HT-29 (cell line): Measurements from ENCODE around the gene SH3BGR. TPM values are rescaled to one million over a fixed set of nuclear protein-coding genes. Genes with fewer than 3 reads are reported as not detected.
A peak's percentile ranks its signal among the peaks of the same experiment; 100 is the strongest.

Experiments used
- DNase-seq: peaks from one replicate; pipeline ENCODE4 v3.0.0-alpha.2; 2015; ENCODE audit warnings: low spot score
- total RNA-seq: library from RNA; depleted of rRNA; stranded (reverse); fragments of >200 nt; shearing (Covaris generic); gene quantifications from 2 replicates; pipeline ENCODE4 v1.2.3, GENCODE V29; 2014

SH3BGR gene
- total RNA-seq, 1 experiment from 2014 or later, result not detected

DNA sequence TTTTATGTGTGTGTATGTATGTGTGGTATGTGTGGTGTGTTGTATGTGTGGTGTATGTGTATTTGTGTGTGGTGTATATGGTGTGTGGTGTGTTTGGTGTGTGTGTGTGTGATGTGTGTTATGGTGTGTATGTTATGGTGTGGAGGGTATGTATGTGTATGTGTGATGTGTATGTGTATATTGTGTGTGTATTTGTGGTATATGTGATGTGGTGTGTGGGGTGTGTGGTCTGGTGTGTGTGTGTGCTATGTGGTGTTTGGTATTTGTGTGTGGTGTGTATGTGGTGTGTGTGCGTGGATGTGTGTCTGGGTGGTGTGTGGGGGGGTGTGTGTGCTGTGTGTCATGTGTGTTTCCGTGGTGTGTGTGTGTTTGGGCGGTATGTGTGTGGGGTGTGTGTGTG lies 59.3 kb downstream of the SH3BGR start:
- DNase-seq, result no peak

DNA sequence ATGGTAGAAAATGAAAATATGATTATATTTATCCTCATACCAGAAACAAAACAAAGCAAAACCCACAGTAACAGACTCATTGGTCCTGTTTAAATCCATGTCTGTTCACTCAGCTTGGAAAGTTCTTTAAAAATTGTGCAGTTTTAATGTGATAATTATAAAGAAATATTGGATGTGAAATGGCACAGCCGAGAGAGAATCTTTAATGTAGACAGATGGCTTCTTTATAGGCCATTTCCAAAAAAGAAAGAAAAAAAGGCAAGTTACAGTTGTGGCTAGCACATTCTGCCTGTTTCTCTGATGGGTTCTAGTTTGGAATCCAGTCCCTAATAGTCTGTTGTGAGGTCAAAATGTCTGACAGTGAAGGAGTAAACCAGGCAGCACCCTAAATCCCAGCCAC lies 62.0 kb downstream of the SH3BGR start:
- no peak for DNase-seq

DNA sequence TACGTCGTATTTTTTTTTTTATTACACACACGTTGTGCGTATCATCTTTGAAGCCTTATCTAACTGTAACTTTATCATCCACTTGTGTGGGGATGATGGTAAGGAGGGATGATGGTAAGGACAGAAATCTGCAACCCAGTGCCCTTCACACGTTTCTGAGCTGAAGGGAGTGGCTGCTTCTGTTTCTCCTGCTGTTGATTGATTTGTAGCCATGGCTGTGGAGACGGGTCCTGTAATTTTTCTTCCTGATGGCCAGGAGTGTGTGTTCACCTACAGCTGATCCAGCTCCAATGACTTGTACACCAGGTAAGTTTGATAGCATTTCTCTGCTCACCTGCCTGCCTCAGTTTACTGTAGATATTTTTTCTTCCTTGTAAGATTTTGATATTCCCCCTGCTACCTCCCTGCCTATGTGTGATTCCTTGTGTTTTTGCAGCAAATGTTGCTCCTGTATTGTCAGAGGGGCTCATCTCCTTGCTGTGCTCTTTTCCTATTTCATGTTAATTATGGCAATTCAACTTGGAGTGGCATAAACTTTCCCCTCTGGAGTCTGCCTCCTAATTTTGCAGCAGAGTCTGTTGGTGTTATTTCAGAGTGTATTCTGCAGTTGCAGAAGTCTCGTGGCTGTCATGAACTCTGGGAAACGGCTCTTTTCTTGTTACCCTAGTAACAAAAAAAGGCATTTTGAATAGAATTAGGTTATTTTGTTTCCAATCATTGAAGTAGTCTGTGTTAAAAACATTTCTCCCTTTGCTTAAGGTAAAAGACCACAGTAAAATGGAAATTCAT lies 64.1 kb downstream of the SH3BGR start:
- no peak for DNase-seq

DNA sequence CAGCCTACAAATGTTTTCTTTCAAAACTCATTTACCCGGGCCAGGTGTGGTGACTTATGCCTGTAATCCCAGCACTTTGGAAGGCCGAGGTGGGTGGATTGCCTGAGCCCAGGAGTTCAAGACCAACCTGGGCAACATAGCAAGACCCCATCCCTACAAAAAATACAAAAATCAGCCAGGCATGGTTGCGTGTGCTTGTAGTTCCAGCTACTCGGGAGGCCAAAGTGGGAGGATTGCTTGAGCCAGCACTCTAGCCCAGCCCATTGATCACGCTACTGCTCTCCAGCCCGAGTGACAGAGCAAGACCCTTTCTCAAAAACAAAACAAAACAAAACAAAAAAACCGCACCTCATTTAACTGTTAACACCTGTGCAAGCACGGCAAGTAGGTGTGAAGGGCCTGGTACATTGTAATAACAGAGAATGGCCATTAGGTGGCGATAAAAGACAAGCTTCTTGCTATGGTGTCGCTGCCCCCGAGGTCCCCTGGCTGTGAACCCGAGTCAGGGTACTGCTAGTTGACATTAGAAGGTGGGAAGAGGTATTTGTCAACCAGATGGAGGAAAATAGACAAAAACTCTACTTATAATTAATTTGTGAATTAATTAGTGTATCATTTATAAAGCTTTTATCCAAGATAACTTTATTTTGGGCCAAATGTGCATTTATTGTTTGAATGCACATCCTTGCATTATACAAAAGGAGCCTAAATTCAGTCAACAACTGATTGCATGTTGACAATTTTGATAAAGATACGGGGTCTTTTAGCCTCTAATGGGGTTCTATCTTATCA lies 66.5 kb downstream of the SH3BGR start:
- peak; percentile 72 for DNase-seq

DNA sequence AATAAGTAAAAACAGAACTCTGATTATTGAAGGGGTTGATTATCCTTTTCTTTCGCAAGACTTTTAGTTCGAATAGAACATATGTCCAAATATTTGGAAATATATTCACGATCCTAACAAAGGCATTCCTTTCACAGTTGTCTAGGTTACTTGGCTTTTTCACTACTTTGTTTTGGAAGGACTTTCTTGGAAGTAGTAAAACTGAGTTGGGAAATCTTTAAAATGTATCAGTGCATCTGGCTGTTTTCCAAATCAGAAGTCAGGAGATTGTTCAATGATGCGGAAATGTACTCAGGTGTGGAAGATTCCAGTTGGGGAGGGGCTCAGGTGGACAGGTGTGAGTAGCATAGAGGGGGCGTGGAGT lies 67.1 kb downstream of the SH3BGR start:
- no peak for DNase-seq

DNA sequence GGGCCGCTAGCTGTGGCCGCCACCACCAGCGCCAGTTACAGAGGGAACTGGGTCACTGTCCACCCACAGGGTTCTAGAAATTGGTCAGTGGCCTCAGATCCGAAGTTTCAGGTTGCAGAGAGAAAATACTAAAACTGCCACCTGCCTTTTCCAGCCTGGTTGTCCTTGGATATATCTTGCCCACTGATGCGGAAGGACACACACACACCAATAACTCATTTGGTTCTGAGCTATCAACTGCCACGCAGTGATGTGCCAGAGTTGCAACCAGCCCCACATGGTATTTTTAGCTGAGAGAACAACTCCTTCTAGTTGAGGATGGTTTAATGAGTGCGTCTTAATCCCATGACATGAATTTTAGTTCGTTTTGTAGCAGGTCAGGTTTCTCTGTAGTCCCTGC lies 68.1 kb downstream of the SH3BGR start:
- DNase-seq, result no peak

DNA sequence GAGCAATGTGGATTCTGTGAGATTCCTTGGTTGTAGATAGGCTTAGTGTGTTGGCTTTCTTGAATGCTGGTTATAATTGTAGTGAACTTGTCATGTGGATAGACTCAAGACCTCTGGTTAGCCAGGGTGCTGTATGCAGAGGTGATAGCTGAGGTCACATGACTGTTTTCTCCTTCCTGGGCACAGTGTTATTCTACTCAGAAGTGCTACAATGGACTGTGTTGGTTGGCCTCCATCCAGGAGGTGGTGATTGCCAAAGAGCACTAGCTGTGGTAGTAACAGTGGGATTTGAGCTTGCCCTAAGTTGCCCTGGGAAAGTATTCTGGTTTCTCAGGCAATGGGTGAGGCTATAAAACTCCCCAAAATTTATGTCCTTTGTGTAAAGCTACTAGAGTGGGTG lies 71.6 kb downstream of the SH3BGR start:
- no peak for DNase-seq

DNA sequence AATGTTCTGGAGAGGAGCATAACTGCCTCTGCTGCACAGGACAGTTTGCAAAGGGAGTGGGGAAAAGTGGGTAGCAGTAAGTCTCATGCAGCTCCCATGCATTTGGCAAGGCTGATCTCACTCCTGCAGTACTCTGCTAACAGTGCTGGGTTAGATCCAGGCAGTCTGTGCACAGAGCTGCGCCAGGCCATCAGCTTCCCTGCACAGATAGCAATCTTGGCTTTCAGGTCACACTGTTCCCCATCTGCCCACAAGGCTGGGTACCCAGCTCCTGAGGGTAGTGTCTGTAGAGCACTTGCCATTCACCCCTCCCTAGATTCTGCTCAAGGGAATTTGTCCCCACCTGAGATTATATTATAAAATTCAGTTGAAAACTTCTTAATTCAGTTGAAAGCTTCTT lies 72.1 kb downstream of the SH3BGR start:
- DNase-seq, result no peak

DNA sequence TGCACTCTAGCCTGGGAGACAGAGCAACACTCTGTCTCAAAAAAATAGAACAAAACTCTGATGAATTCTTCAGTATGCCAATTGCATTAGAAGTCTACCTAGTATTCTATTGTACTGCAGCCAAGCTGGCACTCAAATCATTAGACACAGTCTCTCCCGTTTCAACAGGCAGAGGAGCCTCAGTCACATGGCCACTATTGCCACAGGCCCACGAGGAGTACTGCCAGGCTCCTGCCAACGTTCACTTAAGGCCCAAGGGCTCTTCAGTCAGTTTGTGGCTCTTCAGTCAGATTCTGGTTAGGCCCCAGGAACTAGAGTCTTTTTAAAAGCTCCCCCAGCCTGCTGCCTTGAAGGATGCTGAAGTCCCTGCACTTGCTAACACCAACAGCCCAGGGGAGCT lies 73.4 kb downstream of the SH3BGR start:
- no peak for DNase-seq

DNA sequence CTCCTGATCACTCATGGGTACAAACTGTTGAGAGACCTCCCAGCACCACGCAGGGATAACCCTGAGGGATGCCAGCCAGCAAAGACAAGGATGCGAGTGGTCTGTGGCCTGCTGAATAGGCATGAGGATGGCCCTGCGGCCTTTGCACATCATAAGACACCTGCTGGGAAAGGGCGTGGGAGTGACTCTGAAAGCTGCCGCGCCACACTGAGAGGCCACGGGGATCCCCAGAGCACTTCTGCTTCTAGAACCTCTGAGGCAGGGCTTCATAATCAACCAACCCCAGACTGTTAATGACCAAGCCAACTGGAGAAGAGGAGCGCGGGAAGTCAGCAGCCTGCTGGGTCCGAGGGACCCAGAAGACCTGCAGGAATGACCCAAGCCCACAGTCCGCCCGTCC lies 73.8 kb downstream of the SH3BGR start:
- DNase-seq, result no peak

DNA sequence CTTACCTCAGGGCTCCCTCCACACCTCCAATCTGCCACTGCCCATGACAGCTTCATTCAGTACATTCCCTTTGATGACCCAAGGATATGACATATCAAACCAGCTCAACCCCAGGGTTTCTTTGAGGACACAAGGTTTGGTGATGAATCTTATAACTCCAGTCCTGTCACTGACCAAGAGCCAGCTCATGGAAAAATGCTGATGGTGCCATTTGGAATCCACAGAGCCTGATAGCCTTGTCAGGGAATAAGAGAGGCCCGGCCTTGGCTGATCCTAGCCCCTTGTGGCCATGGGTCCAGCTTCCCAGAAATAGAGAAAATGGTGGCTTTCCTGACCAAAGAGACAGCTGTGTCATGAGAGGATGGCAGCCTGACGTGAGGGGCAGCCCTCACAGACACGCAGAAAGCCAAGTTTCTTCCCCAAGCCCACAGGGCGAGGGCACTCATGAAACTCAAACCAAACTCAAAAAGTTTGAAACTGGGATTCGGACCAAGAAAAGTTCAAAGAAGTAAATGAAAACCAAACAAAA lies 75.4 kb downstream of the SH3BGR start:
- no peak for DNase-seq

DNA sequence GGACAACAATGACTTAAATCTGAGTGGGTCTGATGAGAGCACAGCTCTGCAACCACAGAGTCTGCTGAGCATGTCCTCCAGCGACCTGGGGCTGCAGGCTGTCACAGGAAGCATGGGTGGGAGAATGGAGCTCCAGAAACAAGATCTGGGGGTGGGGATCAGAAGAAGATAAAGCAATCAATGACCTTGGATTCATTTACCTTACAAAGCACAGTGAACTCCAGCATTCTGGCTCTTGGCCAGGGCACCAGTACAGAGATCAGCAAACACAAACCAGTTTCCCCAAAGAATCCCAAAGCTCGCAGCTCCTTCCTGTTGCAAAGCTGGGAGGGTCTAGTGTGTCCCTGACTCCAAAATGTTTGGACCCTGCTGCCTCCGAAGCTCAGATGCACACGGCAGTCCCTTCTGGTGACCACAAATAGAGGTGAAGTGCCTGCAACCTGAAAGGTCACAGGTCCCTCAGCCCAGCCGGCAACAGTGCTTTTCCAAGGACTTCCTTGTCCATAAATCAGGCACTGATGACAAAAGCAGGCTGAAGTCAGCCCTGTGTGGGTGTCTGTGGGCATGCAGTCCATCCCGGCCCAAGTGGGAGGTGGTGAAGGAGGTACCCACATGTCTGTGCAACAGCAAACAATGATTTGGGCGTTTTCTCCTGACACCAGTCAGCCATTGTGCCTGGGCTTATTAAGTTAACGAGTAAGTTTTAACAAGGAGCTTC lies 76.1 kb downstream of the SH3BGR start:
- DNase-seq, result peak; percentile 58

DNA sequence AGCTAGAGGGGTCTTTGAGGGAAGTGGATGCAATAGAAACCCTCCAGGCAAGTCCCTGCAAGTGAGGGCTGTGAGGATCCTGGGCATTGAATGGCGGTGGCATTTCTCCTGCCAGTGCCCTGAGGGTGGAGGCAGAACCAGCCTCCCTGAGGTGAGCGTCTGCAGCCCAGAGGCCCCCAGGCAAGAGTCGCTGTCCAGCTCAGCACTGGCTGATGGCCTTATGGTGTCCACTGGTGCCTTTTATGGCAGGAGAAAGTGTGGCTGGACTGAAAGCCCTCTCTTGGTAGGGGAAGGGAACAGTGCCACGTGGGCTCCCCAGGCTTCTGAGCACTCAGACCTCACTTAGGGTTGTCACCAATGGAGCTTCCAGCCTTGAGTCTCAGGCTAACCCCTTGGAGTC lies 77.3 kb downstream of the SH3BGR start:
- DNase-seq, result peak; percentile 10

DNA sequence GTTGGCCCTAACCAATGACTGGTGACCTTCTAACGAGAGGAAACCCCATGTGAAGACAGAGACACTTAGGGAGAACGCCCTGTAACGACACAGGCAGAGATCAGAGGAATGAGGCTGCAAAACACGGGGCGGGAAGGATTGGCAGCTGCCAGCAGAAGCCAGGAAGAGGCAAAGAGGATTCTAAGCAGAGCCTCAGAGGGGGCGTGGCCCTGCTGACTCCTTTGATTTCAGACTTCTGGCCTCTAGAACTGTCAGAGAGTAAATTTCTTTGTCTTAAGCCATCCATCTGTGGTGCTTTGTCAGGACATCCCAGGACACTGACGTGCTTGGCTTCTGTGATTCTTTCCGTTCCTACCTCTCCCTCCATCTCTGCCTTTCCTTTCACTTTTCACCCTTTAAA lies 79.3 kb downstream of the SH3BGR start:
- no peak for DNase-seq

DNA sequence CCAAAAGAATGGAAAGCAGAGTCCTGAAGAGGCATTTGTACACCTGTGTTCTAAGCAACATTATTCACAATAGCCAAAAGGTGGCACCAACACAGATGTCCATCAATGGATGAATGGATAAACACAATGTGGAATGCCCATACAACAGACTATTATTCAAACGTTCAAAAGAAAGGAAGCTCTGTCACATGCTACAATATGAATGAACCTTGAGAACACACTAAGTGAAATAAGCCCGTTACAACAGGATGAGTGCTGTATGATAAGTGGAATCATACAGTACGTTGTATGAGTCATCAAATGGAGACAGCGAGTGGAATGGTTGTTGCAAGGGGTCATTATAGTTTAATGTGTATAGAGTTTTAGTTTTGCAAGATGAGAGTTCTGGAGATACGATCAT lies 80.1 kb downstream of the SH3BGR start:
- peak; percentile 45 for DNase-seq

DNA sequence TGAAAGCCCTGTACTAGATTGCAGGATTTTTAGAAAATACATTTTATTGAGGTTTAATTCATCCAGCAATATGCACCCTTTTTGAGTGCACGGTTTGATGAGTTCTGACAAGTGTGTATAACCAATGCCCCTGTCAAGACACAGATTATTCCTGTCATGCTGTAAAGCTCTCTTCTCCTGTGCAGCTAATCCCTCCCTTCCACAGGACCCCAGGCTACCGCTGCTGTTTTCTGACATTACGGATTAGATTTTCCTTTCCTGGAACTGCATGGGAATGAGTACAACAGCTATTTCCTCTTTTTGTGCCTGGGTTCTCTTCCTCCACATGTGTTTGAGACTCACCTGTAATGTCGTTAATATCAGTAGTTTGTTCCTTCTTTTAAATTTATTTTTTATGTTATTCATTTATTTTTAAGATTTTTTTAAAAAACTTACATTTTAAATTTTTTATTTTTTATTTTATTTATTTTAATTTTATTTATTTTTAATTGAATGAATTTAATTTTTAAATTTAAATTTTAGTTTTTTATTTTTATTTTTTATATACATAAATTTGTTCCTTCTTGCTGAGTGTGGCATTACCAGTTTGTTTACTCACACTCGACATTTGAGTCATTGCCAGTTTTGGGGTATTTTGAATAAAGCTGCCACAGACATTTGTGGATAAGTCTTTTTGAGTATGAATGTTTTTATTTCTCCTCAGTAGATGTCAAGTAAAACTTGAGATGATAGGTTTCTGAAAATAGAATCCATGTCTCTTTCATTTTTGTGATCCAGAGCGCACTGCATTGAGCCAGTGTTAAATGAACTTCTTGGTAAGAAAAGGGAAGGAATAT lies 82.0 kb downstream of the SH3BGR start:
- DNase-seq, result no peak

DNA sequence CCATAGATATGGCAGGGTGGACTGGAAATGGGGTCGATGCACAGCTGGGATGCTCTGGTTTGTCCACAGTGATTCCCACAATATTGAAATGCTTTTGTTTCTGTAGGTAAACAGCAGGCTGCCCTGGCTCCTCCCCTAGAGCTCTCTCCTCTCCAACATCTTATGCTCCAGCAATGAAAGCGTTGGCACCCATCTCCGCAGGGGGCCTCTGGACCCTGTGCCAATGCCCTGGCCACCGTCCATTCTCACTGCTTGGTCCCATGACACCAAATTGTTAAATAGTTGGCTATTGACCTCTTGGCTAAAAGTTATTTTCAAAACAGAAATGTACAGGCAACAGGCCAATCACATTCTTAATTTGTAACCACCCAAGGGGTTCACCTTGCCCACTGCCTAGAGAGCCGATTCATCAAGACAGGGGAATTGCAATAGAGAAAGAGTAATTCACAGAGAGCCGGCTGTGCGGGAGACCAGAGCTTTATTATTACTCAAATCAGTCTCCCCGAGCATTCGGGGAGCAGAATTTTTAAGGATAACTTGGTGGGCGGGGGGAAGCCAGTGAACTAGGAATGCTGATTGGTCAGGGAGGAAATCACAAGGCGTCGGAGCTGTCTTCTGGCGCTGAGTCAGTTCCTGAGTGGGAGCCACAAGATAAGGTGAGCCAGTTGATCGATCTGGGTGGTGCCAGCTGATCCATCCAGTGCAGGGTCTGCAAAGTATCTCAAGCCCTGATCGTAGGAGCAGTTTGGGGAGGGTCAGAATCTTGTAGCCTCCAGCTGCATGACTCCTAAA lies 84.1 kb downstream of the SH3BGR start:
- no peak for DNase-seq

DNA sequence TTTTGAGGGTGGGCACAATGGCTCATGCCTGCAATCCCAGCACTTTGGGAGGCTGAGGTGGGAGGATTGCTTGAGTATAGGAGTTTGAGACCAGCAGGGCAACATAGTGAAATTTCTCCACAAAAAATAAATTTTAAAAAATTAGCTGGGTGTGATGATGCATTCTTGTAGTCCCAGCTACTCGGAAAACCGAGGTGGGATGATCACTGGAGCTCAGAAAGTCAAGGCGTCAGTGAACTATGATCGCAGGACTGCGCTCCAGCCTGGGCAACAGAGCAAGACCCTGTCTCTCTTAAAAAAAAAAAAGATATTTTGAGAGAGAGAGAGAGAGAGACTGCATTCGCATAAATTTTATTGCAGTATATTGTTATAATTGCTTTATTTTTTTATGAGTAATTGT lies 85.1 kb downstream of the SH3BGR start:
- DNase-seq, result no peak

DNA sequence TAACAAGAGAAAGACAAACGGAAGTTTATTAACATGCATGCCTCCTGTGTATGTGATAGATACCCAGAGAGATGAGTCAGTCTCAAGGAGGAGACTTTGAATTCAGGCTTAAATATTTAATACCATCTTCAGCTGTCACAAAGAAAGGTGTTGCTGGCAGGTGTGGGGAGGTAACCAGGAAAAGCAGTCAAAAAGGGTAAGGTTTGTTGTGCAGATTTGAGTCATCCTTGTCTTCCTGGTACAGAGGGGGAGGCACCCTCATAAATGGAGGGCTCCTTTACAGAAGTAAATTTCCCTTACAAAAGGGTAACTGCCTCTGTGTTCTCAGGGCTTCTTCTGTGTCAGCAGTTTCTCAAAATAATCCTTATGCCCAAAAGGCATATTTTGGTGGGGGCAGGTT lies 85.8 kb downstream of the SH3BGR start:
- no peak for DNase-seq

DNA sequence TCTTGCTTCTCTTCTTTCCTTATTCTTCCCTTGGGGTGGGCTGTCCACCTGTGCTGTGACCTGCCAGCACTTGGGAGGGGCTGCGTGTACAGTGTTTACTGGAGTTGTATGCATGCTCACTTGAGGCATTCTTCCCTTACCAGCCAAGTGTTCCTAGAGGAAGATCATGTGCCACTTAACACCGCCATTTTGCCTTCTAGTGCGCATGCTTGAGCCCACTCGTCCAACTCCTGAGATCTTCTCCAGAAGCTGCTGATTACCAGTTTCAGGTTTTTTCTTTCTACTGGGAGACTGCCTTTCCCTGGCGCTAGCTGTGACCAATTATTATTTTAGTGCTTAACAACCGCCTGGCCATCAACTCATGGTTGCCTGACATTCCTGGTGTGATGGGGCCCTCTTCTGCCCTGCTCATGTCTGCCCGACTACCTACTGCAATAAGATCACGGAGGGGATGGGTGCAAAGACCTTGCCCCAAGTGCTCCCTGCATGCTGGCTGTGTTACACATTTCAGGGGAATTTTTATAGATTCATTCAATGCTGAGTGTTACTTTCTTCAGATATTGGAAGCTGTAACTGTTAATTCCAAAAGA lies 86.8 kb downstream of the SH3BGR start:
- no peak for DNase-seq
